ENCODE data around the gene ZDHHC11. TPM values are rescaled to one million over a fixed set of nuclear protein-coding genes. Genes with fewer than 3 reads are reported as not detected.

Gene ZDHHC11
- total RNA-seq: 10.6 TPM
- long read RNA-seq, partial matches to known transcripts: 1 of 7 reads
- long read RNA-seq, other reads (novel, unspliced or antisense): 5 of 7 reads

DNA sequence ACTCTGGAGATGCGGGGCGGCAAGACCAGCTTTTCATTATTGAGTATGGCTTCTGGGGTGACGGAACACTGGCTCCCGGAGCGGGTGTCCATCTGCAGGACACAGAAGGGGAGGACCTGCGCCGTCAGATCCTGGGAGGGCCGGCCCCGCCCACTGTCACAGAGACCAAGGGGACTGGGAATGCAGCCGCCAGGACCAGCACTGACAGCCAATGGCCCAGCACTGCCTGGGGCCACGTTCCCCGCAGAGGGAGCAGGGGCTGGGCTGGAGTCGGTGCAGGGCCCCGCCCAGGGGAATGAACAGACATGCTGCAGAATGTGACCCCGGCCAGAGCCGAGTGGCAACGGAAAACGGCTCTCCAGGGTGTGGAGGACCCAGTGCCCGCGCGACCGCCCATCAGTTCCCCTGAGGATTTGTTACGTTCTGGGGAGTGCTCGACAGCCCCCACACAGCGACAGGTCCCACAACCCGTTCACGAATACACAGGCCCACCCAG lies at the start of gene ZDHHC11:
Gene ZDHHC11, minus strand, starts transcription at position 476 of the 496 bp plus-strand sequence. Its CDS starts 384 bp downstream, at position 92.
- peak; percentile 77 for DNase-seq (ENCODE audit: low spot score)
- intact Hi-C loops (cut with DNase I): no loop called here

DNA sequence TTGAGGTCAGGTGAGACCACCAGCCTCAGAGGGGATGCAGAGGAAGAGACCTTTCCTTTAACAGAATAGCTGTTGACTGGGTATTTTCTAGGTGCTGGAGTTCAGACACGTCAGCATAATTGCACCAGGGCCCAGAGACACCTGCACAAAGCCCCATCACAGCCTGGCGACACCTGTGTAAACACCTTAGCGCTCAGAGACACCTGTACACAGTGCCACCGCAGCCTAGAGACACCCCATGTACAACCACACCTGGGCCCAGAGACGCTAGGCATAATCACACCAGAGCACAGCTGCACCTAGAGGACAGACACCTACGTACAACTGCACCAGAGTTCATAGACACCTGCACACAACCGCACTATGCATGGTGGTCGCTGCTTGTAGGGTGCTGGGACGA lies 42.9 kb upstream of the ZDHHC11 start:
- DNase-seq (ENCODE audit: low spot score): no peak
- intact Hi-C loops (cut with DNase I): no loop called here

DNA sequence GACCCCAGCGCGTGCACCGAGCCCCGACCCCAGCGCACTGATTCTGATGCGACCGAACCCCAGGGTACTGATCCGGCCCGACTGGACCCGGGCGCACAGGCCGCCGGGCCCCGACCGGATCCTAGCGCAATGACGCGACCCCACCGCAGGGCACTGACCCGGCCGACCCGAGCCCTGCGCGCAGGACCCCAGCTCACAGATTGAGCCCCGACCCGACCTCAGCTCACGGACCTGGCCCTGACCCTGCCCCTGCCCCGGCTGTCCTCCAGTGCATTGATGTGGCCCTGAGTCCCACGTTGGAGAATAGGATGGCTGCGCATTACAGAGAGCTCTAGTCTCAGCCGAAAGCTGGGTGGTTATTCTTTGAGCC lies 42.3 kb upstream of the ZDHHC11 start:
- no peak for DNase-seq (ENCODE audit: low spot score)
- intact Hi-C loops (cut with DNase I): no loop called here

- intact Hi-C loops (cut with DNase I): no loop called here
- peak; percentile 92 for DNase-seq (ENCODE audit: low spot score)
Measured at GRCh38 chr5:892394-893136, 41.8 kb upstream of the ZDHHC11 start, which contains the start of the genes BRD9 and TRIP13. TSS of gene BRD9 (minus strand) at chr5:892801. CDS start at chr5:892657, 144 bp downstream. TSS of gene TRIP13 (plus strand) at chr5:892884. CDS start at chr5:892999, 115 bp downstream.

- intact Hi-C loops (cut with DNase I): no loop called here
- DNase-seq (ENCODE audit: low spot score): no peak
Measured at GRCh38 chr5:891837-892393, 41.1 kb upstream of the ZDHHC11 start.

- DNase-seq (ENCODE audit: low spot score): no peak
- intact Hi-C loops (cut with DNase I): no loop called here
Measured at GRCh38 chr5:891117-891836, 40.5 kb upstream of the ZDHHC11 start.

DNA sequence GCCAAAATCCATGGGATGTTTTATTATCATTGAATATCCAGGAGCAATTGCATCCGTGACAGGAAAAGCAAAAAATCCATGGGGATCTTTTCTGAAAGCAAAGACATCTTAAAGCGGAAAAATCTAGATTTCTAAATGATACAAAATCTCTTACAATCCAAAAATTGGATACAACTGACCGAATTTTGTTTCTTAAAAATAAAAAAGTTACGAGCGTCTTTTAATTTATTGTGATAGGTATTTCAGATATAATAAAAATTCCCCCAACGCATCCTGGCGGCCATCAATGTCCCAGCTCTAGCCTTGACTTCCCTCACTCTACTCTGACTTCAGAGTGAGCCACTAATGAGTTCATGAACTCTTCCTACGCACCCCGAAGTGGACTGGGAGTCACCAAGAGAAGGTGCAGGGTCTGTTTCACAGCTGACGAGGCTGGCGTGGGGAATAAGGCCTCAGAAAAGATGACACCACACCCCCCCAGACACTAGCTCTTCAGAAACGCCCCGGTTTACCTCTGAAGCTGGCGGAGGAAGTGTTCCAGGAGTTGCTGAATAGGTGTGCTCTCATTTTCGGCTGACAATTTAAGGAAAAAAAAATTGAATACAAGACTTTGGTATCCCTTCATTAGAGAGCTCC lies 38.4 kb upstream of the ZDHHC11 start:
- intact Hi-C loops (cut with DNase I): loop anchor here (10.0 kb wide), 1 partner anchor 414 kb away; no protein-coding TSS in a partner anchor
- no peak for DNase-seq (ENCODE audit: low spot score)

DNA sequence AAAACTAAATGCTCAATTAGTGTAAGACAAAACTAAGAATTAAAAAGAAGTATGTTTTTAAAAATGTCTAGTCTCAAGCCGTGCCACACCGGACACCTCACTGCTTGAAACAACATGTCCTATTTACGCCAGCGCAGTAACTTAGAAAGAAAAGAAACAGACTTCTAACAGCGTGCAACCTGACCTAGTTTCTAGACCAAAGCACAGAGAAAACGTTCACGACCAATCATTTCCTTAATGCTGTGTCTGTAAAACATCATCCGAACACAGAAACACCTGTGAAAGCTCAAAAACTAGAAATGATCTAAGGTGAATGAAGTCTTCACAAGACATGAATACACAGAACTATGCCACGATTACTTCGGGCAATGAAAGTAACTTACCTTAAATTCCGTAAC lies 37.9 kb upstream of the ZDHHC11 start:
- DNase-seq (ENCODE audit: low spot score): no peak
- intact Hi-C loops (cut with DNase I): loop anchor here (10.0 kb wide), 1 partner anchor 414 kb away; no protein-coding TSS in a partner anchor

DNA sequence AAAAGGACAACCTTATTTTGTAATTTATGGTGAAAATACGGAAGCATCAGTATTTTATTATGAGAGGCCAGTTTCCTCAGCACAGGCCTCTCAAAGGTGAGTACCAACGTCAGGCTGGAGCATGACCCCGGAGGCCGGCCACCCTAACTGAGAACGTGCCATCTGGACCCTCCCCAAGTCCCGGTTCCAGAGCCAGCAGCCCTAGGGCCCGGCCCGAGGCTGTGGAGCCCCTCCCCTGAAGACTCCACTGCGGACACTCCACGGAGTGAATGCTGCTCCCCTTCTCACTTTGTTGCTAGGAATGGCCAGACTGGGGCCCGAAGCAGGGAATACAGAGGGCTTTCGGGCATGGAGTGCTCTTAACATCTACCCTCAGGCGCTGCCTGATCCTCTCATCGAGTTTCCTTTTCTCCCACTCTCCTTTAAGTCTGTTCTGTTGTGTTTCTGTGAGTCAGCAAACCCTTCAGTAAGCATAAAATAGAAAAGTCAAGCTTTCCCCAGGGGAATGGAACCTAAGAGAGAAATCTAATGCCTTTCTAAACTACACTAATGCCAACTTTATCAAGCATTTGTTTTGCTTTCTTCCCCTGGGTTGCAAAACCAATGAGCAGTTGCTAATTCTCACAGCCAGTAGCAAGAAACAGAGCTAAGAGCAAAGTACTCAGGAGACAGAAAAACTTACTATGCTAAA lies 37.3 kb upstream of the ZDHHC11 start:
- no peak for DNase-seq (ENCODE audit: low spot score)
- intact Hi-C loops (cut with DNase I): loop anchor here (10.0 kb wide), 1 partner anchor 413 kb away; no protein-coding TSS in a partner anchor

GRCh38 chr5:886716-887325 lies 36.0 kb upstream of the ZDHHC11 start:
- no peak for DNase-seq (ENCODE audit: low spot score)
- intact Hi-C loops (cut with DNase I): loop anchor here (10.0 kb wide), 1 partner anchor 412 kb away; no protein-coding TSS in a partner anchor

DNA sequence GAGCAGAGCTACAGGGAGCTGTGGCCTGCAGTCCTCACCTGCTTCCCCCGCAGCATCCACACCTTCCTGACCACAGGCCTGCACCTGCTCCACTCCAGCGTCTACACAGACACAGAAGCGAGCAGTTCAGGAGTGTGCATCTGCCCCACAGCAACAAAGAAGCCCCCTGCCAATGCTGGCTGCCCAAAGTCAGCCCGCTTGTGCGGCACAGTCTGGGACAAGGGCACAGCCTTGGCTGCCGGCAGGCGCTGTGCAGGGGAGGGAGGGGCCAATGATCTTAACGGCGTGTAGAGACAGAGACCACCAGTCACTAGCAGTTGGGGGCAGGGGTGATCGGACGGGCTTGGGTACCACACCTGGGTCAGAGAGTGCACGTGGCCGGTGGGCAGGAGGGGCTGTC lies 35.2 kb upstream of the ZDHHC11 start:
- intact Hi-C loops (cut with DNase I): loop anchor here (10.0 kb wide), 1 partner anchor 411 kb away; no protein-coding TSS in a partner anchor
- no peak for DNase-seq (ENCODE audit: low spot score)

GRCh38 chr5:885529-885928 lies 34.7 kb upstream of the ZDHHC11 start:
- intact Hi-C loops (cut with DNase I): loop anchor here (10.0 kb wide), 1 partner anchor 411 kb away; no protein-coding TSS in a partner anchor
- DNase-seq (ENCODE audit: low spot score): peak; percentile 85

DNA sequence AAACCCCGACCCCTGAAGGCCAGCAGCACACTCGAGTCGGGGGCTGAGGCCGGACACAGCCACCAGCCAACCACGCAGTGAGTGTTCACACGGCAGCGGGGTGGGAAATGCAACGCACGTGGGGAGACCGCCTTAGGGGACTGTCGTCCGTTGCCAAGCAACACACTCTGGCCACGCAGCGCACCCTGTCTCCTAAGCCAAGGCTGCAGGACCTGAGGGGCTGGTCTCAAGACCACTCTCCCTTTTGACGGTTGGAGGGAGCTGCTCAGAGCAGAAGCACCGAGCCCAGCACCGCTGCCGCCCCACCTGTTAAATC lies 34.3 kb upstream of the ZDHHC11 start:
- no peak for DNase-seq (ENCODE audit: low spot score)
- intact Hi-C loops (cut with DNase I): loop anchor here (10.0 kb wide), 1 partner anchor 410 kb away; no protein-coding TSS in a partner anchor

DNA sequence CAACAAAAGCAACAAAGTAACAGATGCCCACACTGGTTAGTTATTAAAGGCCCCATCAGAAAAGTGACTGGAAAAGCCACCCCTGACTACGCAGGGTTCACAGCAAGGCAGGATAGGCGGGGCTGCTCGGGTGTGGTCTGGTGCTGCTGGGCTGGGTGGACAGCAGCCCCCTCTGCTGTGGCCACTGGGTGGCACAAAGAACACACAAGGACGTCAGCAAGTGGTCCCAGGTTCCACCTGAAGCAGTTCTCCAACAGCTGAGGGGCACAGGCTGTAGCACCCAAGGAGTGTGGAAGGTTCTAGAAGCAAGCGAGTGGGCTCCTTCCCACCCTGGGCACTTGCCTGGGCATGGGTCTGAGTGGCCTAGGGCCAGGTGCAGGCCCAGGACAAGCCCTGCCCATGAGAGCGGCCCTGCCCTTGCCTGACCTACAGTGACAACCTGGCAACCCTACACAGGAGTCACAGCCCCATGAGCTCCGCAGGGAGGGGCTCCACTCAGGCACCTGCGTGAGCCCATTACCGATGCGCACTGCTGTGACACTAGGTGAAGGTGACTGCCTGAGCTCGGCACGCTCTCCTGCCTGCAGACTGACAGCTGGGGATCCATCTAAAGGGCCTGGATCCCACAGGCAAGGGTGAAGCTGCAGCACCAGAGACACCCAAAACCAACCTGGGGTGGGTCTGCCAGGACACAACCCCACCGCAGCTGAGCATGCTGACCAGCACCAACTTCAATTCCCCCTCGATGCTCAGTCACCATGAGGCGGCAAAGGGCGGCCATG lies 33.8 kb upstream of the ZDHHC11 start:
- DNase-seq (ENCODE audit: low spot score): no peak
- intact Hi-C loops (cut with DNase I): loop anchor here (10.0 kb wide), 1 partner anchor 410 kb away; no protein-coding TSS in a partner anchor

GRCh38 chr5:883475-884181 lies 32.8 kb upstream of the ZDHHC11 start:
- intact Hi-C loops (cut with DNase I): loop anchor here (10.0 kb wide), 1 partner anchor 409 kb away; no protein-coding TSS in a partner anchor

DNA sequence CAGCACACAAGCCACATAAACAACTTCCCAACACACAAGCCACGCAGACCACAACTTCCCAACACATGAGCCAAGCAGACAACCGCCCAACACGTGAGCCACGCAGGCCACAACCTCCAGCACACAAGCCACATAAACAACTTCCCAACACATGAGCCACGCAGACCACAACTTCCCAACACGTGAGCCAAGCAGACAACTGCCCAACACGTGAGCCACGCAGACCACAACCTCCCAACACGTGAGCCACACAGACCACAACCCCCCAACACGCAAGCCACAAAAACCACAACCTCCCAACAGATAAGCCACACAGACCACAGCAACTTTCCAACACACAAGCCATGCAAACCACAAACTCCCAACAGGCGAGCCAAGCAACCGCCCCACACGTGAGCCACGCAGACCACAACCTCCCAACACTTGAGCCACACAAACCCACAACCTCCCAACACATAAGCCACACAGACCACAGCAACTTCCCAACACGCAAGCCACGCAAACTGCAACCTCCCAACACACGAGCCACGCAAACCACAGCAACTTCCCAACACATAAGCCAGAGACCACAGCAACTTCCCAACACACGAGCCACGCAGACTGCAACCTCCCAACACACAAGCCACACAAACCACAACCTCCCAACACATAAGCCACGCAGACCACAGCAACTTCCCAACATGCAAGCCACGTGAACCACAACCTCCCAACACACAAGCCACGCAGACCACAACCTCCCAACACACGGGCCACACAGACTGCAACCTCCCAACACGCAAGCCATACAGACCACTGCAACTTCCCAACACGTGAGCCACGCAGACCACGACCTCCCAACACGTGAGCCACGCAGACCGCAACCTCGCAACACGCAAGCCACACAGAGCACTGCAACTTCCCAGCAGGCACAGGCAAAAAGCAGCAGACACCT lies 31.7 kb upstream of the ZDHHC11 start:
- intact Hi-C loops (cut with DNase I): loop anchor here (10.0 kb wide), 1 partner anchor 408 kb away; no protein-coding TSS in a partner anchor

More at GRCh38 chr5:883475-884181, 32.8 kb upstream of the ZDHHC11 start:
- DNase-seq (ENCODE audit: low spot score): no peak

More for the DNA sequence above, 31.7 kb upstream of the ZDHHC11 start:
- DNase-seq (ENCODE audit: low spot score): no peak

Data from cardiac septum (tissue), 1 donor.